HFF-Myc (cell line): ENCODE data around the gene IDUA.

Experiments
- DNase-seq: peaks from one replicate; pipeline ENCODE4 v3.0.0-alpha.2; 2011; ENCODE audit warnings: low read depth; ENCODE audit errors: extremely low read depth
- H3K4me3 ChIP-seq: replicated peaks from 2 replicates; pipeline ENCODE4 v1.5.1; 2011; ENCODE audit warnings: low read depth, mild to moderate bottlenecking, control low read depth, low read length
- CTCF ChIP-seq: IDR thresholded peaks from 2 replicates; pipeline ENCODE4 v1.5.1; 2012; ENCODE audit warnings: mild to moderate bottlenecking, low read depth, low read length, control low read depth; ENCODE audit errors: missing control alignments

The IDUA gene

GRCh38 chr4:1023075-1023640 is 36.3 kb downstream of the IDUA start:
- no peak for TF ChIP-seq CTCF
- no peak for DNase-seq
- H3K4me3 ChIP-seq, result no peak overlapping the region

- H3K4me3 ChIP-seq, result no peak overlapping the region
- TF ChIP-seq CTCF, result no peak
- no peak for DNase-seq
These were observed 37.3 kb downstream of the IDUA start for GRCh38 chr4:1023895-1024740.

- H3K4me3 ChIP-seq, result no peak overlapping the region
- DNase-seq, result no peak
- no peak for TF ChIP-seq CTCF
These were observed 38.2 kb downstream of the IDUA start for GRCh38 chr4:1024882-1025545.

- DNase-seq, result no peak
These were observed 39.3 kb downstream of the IDUA start for GRCh38 chr4:1026115-1026514.

GRCh38 chr4:1027219-1027914 is 40.5 kb downstream of the IDUA start:
- H3K4me3 ChIP-seq, result no peak overlapping the region
- TF ChIP-seq CTCF, result no peak
- no peak for DNase-seq

More at GRCh38 chr4:1026115-1026514, 39.3 kb downstream of the IDUA start:
- TF ChIP-seq CTCF, result no peak
- no peak overlapping the region for H3K4me3 ChIP-seq

- no peak for TF ChIP-seq CTCF
- DNase-seq, result no peak
- no peak overlapping the region for H3K4me3 ChIP-seq
These were observed 41.0 kb downstream of the IDUA start for GRCh38 chr4:1027915-1028238.
